GM19043 (cell line): ENCODE results near the gene STIM1.
A peak's percentile ranks its signal among the peaks of the same experiment; 100 is the strongest.
"Not testable (repeated sequence)": the region's sequence is repeated elsewhere in the genome, so short reads cannot be mapped to it uniquely, and the experiment has no call there.

ENCODE experiments used
- ATAC-seq: cut with Tn5 transposase; IDR thresholded peaks from one replicate; pipeline ENCODE4 v1.9.1; 2021; ENCODE audit warnings: low read depth; ENCODE audit not compliant: unreplicated experiment

STIM1 gene

DNA sequence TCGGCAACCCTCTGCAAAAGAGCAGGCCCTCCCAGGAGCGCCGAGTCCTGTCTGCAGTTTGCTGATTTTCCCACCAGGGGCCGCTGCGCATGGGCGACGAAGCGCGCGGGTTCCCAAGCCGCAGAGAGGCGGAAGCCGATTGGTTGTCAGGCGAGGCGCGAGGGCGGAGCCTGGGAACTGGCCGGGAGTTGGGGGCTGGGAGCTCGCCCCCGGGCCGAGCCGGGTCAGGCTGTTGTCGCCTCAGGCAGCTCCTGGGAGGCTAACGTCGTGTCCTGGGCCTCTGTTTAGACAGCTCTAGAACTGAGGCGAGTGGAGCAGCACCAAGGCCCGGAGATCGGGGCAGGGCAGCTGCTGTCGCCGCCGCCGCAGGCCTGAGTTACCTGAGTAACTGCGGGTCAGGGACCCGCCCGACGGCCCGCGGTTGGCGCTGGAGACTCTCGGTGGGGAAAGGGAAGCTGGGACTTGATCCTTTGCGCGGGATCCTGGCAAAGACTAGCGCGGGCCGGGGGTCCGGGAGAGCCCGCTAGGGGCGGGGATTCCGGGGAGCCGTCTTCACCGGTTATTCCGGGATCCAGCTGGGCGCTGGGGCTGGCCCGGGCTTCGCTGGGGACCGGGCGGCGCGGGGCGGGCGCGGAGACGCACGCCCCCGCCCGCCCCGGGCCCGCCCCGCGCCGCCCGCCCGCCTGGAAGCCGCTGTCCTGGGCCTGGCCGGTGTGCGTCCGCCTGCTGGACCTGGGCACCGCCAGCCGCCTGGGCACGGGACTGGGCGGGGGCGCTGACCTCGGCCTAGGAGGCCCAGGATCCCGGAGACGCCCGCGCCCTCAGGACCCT lies at the start of gene STIM1:
Gene STIM1, plus strand, starts transcription at position 688 of the 831 bp plus-strand sequence. CDS start 607 bp downstream, outside the sequence.
- peak; percentile 57 for ATAC-seq

DNA sequence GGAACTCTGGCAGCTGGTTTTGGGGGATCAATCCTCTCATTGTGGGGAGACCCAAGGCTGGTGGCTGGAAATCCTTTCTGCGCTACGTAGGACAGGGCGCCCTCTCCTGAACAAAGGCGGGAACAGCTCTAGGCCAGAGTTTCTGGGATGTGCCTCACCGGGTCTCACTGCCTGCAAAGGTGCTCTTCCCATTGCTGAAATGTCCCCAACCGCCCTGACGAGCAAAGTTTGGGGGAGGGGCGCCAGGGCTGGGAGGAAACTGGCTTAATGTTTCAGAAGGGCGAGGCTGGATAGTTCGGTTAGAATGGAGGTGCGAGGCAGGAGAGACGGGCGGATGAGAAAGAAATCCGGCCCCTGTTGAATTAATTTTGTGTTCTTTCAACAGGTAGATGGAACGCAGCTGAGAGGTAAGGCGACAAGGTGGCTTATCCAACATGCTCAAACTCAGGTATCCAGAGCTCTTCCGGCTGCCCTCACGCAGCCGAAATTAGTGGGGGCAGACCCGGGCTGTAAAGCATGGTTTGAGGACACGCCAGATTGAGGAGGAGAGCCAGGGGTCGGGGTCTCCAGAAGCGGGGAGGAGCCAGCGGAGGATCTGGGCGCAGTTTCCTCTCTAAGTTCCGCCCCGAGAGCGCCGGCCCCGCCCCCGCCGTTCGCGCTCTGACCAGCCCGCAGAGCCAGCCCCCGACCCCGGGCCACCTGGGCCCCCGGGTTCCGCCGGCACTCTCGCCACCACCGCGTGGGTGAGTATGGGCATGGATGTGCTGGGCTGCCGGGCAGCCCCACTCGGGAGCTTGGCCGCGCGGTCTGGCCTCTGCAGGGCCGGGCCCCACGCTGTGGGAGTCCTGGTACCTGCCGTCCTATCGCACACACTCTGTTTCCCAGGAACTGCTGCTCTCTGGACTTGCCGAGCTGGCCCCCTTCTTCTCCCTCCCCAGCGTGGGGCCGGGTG lies 47.3 kb upstream of the STIM1 start, which contains the start of gene PGAP2:
Gene PGAP2, plus strand, starts transcription at position 652 of the 952 bp plus-strand sequence. CDS start 2,700 bp downstream, outside the sequence.
- ATAC-seq, result peak; percentile 64

DNA sequence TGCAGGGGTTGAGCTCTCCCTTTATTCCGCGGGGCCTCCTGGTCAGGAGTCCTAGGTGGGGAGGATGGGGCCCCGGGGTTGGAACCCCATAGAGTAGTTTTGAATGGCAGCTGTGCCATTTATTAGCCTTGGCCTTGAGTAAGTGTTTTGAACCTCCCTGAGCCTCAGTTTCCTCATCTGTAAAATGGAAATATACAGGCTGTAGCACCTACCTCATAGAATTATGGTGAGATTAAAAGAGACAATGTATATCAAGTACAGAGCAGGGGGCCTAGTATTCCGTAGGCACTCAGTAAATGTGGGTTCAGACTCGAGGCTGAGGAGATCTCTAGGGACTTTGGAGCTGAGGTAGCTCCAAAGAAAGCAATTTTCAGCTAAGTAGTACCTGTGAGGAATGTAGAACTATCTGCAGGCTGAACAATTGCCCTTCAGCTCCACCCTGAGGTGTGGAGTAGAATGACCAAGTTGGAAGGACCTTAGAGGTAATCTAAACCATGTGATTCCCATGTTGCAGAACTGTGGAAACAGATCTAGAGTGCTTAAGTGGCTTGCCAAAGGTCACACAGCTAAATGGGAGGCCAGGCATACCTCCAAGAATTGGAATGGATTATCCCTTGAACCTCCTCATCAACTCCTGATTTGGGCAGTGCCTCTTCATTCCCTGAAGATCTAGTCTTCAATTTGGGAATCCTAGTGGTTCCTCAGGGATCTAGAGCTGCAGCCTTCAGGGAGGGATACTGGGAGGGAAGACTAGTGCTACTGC lies 46.4 kb upstream of the STIM1 start:
- ATAC-seq, result peak; percentile 82

DNA sequence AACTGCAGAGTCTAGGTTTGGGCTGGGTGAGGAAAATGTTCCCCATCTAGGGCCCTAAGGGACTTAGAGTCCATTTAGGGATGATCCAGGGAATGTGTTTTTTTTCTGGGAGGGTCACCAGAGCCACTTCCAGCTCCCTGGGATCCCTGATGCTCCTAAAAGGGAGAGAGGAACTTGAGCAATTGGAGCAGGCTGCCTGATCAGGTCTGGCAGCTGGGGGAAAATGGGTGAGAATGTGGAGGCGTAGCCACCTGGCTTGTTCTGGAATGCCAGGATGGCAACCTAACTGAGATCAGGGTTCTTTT lies 45.9 kb upstream of the STIM1 start:
- no peak for ATAC-seq

DNA sequence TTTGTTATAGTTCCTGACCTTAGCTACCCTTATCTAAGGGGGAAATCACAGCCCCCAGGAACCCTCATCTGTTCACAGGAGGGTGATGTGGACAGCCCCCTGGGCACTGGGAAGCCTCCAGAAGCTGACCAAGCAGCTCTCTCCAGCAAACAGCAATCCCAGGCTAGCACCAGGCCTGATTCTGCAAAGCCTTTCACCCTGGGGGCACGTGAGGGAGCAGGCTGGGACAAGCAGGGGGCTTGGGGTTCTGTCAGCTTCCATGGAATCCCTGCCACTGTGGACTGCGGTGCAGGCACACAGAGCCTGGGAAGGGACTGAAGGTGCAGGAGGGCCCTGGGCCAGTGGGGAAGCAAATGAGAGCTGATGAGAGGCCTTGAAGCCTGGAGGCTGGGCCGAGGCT lies 45.0 kb upstream of the STIM1 start:
- ATAC-seq, result no peak

DNA sequence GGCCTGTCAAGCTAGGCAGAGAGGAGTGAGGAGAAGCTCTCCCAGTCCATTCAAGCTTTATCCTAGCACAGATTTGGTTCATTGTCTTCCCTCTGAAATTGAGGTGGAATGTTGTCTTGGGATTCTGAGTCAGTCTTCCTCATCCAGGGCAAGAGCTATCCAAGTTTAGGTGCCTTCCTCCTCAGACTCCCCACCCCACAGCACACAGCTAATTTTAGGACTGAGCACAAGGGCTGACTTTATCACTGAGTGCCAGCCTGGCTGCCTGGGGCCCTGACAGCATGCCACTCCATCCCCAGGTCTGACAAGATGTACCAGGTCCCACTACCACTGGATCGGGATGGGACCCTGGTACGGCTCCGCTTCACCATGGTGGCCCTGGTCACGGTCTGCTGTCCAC lies 44.5 kb upstream of the STIM1 start:
- ATAC-seq, result no peak

DNA sequence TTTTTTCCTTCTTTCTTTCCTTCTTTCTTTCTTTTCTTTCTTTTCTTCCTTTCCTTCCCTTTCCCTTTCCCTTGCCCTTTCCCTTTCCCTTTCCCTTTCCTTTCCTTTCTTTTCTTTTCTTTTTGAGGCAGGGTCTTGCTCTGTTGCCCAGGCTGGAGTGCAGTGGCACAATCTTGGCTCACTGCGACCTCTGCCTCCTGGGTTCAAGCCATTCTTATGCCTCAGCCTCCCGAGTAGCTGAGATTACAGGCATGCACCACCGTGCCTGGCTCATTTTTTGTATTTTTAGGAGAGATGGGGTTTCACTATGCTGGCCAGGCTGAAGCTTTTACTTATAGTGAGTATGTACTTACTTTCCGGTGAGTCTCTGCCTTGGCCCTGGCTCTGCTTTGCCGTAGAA lies 40.6 kb upstream of the STIM1 start:
- ATAC-seq, result not testable (repeated sequence)

DNA sequence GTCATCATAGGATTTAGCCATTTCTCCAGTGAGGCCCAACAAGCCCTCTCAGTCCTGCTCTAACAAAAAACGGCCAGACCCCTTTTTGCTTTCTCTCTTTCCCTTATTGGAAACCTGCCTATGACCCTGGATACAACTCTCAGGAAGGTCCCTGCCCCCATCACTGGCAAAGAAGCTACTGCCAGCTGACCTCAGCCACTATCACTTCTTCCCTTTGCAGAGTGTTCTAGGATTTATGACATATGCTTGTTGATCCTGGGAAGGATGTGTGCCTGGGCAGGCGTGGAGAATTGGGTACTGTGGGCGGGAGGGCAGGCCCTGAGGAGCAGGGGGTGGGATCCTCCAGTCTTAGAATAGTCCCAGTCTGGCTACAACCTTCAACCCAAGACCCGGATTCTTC lies 39.6 kb upstream of the STIM1 start:
- no peak for ATAC-seq

DNA sequence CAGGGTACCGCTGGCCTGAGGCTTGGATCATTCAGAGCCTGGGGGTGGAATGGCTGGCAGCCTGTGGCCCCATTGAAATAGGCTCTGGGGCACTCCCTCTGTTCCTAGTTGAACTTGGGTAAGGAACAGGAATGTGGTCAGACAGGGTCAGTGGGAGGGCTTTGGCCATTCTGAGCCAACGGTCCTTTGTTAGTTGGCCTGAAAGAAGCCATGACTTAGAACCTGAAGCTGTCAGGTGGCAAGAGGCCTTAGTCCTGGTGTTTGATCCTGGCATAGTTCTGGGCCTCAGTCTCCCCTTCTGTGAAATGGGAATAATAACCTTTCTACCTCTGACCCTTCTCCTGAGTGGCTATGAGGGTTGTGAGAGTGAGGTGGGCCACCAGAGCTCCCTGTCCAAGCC lies 38.8 kb upstream of the STIM1 start:
- ATAC-seq, result no peak

DNA sequence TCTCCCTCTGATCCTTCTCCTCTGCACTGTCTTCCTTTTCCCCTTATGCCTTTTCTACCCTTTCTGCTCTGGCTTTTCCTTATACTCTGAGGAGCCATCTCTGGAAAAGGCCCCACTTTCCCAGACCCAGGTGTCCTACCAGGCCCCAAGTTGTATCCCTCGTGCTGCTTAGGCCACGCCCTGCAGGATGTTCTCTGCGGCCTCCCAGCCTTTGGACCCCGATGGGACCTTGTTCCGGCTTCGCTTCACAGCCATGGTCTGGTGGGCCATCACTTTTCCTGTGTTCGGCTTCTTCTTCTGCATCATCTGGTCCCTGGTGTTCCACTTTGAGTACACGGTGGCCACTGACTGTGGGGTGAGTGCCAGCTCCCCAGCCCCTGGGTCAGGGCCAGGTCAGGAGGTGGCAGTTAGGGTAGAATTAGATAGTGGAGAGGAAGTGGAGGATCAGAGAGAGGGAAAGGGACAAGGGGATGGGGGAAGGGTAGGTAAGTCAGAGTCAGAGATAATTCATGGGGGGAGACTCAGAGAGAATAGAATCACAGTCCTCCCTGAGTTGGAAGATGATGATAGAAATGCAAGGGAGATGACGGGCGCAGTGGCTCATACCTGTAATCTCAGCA lies 38.2 kb upstream of the STIM1 start:
- ATAC-seq, result no peak

DNA sequence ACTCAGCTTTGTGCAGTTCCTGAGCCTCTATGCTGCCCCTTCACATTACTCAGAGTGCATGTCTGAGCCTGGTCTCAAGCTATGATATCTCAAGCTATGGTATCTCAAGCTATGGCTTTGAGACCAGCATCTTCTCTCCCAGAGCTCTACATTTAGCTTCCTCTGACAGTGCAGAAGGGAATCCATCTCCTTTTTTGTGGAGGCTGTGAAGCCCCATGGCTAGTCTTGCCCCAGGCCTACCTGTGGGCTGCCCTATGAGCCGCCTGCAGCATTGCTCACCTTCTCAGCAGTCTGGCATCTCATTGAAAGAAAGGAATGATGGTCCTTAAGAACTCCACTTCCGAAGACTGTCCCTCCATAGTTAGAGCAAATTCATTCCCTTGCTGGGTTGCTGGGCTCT lies 34.5 kb upstream of the STIM1 start:
- ATAC-seq, result no peak

DNA sequence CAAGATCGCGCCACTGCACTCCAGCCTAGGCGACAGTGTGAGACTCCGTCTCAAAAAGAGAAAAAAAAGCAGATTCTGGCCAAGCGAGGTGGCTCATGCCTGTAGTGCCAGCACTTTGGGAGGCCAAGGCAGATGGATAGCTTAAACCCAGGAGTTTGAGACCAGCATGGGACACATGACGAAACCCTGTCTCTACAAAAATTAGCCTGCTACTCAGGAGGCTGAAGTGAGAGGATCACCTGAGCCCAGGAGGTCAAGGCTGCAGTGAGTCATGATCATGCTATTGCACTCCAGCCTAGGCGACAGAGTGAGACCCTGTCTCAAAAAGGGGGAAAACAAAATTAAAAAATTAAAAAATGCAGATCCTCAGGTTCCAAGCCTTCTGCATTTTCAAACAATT lies 33.2 kb upstream of the STIM1 start:
- no peak for ATAC-seq

DNA sequence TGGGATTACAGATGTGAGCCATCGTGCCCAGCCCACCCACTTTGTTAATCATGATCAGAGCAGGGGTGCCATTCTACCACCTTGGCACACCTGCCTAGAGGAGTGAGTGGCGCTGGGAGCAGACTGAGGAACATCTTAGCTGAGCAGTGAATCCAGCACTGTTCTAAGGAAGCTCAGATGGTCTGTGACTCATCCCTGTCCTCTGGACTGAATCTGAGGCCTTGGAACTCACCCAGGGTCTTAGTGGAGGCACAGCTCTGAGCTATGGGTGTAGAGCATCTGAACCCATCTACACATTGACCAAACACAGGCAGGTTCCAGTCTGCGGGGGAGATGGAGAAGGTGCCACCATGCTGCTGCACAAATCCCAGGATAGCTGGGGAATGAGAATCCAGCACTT lies 32.2 kb upstream of the STIM1 start:
- no peak for ATAC-seq

DNA sequence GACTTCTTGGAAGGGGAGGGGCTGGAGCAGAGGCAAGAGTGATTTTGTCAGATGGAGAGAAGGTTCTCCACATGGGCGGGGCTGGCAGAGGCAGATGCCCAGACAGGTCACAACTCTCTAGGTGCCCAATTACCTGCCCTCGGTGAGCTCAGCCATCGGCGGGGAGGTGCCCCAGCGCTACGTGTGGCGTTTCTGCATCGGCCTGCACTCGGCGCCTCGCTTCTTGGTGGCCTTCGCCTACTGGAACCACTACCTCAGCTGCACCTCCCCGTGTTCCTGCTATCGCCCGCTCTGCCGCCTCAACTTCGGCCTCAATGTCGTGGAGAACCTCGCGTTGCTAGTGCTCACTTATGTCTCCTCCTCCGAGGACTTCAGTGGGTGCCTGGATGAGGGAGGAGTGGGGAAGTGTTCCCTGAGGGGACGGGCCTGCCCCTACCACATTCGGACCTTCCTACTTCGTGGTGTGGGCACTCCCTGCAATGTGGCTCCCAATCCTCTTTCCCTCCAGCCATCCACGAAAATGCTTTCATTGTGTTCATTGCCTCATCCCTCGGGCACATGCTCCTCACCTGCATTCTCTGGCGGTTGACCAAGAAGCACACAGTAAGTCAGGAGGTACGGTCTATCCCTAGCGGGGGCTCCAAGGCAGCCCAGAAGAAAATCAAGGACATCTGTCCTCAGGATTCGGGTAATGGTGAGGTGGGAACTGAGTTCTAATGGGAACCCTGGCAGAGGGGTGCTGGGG lies 31.5 kb upstream of the STIM1 start:
- no peak for ATAC-seq

DNA sequence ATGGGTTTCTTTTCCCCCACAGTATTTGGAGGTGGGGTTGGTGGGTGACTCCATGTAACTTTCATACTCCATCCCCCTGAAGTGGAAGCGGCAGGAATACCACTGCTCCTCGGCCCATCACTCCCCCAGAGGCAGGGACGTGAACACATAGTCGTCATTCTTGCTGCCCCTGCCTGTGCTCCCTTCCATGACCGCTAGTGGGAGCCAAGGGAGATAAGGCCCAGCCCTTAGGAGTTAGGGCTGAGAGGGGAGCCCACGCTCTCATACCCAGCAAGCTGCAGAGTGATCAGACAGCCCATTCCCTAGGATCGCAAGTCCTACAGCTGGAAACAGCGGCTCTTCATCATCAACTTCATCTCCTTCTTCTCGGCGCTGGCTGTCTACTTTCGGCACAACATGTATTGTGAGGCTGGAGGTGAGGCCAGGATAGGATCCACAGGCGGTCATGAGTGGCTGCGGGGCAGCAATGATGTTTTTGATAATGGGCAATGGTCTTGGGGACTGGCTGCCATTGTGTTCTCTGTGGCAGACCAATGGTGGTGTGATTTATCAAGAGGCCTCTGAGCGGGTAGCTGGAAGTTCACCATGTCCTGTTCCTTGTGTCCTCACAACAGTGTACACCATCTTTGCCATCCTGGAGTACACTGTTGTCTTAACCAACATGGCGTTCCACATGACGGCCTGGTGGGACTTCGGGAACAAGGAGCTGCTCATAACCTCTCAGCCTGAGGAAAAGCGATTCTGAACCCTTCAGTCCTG lies 30.6 kb upstream of the STIM1 start:
- ATAC-seq, result peak; percentile 77

DNA sequence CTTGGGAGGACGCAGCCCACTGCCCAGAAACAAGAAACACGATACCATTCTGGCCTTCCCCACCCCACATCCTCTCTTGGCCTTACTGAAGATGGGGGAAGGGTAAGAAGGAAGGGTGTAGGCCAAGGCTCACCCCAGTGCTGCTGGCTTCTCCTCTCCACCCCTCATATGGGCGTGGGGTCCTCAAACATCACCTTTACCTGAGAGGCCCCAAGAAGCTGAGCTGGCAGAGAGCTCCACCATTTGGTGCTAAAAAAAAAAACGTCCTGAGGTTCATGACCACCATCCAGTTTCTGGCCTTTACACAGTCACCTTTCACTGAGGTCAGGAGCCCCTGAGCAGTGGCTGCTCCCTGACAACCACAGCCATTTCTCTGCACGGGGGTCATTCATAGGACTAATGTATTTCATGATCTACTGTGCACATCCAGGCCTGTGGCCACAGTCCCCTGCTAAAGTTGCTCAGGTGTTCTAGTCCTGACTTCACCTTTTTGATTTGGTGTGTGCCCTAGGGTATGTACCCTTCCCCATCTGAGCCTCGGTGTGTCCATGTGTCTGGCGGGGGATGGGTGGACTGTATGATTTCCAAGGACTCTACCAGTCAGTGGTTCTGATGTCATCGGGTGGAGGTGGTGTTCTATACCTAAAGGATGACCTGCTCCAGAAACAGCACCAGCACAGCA lies 29.9 kb upstream of the STIM1 start:
- no peak for ATAC-seq

DNA sequence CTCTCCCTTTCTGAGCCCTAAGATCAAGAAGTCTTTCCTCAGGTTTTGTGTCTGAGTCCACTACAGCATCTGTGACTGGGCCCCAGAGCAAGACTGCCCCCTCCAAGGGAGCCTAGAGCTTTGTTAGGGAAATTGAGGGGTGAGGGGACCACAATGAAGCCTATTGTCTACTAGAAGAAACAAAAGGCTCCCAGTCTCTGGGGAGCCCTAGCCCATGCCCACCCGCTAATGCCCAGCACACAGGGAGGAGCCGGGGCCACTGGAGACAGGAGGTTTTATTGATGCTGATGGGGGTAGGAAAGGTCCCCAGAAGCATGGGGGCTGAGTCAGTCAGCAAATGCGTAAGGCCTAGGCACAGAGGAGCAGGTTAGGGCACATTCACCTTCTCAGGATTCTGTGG lies 28.7 kb upstream of the STIM1 start:
- ATAC-seq, result no peak

DNA sequence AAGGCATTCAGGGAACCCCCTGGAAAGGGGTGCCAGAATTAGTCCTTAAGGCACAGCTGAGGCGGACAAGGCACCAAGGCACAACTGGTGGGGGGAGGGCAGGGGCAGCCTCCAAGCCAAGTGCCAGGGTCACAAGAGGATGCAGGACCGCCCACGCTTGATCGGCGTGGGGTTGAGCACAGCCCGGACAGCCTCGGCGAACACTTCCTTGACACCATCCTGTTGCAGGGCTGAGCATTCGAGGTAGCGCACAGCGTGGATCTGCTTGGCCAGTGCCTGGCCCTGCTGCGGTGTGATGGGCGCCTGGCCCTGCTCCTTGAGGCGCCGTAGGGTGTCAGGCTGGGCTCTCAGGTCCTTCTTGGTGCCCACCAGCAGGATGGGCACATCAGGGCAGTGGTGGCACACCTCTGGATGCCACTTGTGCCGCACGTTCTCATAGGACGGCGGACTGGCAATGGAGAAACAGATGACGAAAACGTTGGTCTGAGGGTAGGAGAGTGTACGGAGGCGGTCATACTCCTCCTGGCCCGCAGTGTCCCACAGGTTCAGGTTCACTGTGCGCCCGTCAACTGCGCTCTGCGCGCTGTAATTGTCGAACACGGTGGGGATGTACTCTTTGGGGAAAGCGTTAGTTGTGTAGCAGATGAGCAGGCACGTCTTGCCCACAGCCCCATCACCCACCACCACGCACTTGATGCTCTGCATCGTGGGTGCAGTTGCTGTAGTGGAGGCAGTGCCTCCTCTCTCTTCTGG lies 27.9 kb upstream of the STIM1 start:
- no peak for ATAC-seq
